GM23248 (cell line): Measurements from ENCODE around the gene ARMH3. TPM values are rescaled to one million over a fixed set of nuclear protein-coding genes. Genes with fewer than 3 reads are reported as not detected.

ENCODE experiments used
- DNase-seq: peaks from one replicate; pipeline ENCODE4 v3.0.0-alpha.2; 2015
- H2AFZ ChIP-seq: fragments of 200-600 bp; sonication (generic); 2 replicates; pipeline ENCODE4 v1.6.1; 2016; ENCODE audit warnings: antibody characterized with exemption
- H3F3A ChIP-seq: fragments of 200-600 bp; sonication (generic); 2 replicates; pipeline ENCODE4 v1.6.1; 2016; ENCODE audit warnings: mild to moderate bottlenecking, antibody characterized with exemption, mixed run types; ENCODE audit not compliant: insufficient read depth
- H3K27ac ChIP-seq: fragments of 200-600 bp; sonication (generic); 2 replicates; pipeline ENCODE4 v1.5.1; 2016; ENCODE audit warnings: mild to moderate bottlenecking
- H3K27me3 ChIP-seq: fragments of 200-600 bp; sonication (generic); replicated peaks from 2 replicates; pipeline ENCODE4 v1.6.1; 2016; ENCODE audit warnings: mild to moderate bottlenecking; ENCODE audit not compliant: insufficient read depth
- H3K36me3 ChIP-seq: fragments of 200-600 bp; sonication (generic); 2 replicates; pipeline ENCODE4 v1.6.1; 2016; ENCODE audit warnings: low read depth, mild to moderate bottlenecking
- H3K4me1 ChIP-seq: fragments of 200-600 bp; sonication (generic); 2 replicates; pipeline ENCODE4 v1.6.1; 2016; ENCODE audit warnings: mild to moderate bottlenecking; ENCODE audit not compliant: insufficient read depth
- H3K4me2 ChIP-seq: fragments of 200-600 bp; sonication (generic); one replicate; pipeline ENCODE4 v1.6.1; 2016; ENCODE audit warnings: mild to moderate bottlenecking; ENCODE audit not compliant: unreplicated experiment
- H3K4me3 ChIP-seq: fragments of 200-600 bp; sonication (generic); 2 replicates; pipeline ENCODE4 v1.5.1; 2016; ENCODE audit warnings: mild to moderate bottlenecking
- H3K79me2 ChIP-seq: fragments of 200-600 bp; sonication (generic); 2 replicates; pipeline ENCODE4 v1.6.1; 2016; ENCODE audit warnings: mild to moderate bottlenecking; ENCODE audit not compliant: insufficient read depth
- H3K9ac ChIP-seq: fragments of 200-600 bp; sonication (generic); 2 replicates; pipeline ENCODE4 v1.6.1; 2016; ENCODE audit warnings: mild to moderate bottlenecking
- H3K9me2 ChIP-seq: fragments of 200-600 bp; sonication (generic); 2 replicates; pipeline ENCODE4 v1.6.1; 2016; ENCODE audit warnings: mixed run types, mild to moderate bottlenecking, moderate library complexity; ENCODE audit not compliant: insufficient read depth
- H3K9me3 ChIP-seq: fragments of 200-600 bp; sonication (generic); one replicate; pipeline ENCODE4 v1.6.1; 2017; ENCODE audit warnings: low read depth
- H4K20me1 ChIP-seq: fragments of 200-600 bp; sonication (generic); 2 replicates; pipeline ENCODE4 v1.6.0; 2016; ENCODE audit not compliant: insufficient read depth
- EZH2 ChIP-seq: fragments of 200-600 bp; sonication (generic); IDR thresholded peaks from 2 replicates; pipeline ENCODE4 v1.6.1; 2018; ENCODE audit warnings: antibody characterized with exemption, mild to moderate bottlenecking; ENCODE audit not compliant: insufficient read depth, poor library complexity, severe bottlenecking
- EZH2phosphoT487 ChIP-seq: fragments of 200-600 bp; sonication (generic); IDR thresholded peaks from 2 replicates; pipeline ENCODE4 v1.6.1; 2018; ENCODE audit warnings: antibody characterized with exemption, moderate library complexity, mild to moderate bottlenecking, low read depth; ENCODE audit not compliant: insufficient read depth
- WGBS, 2 experiments: methylation state at CpG; one replicate each; pipeline ENCODE4 v1.1.6; 2015 to 2017; ENCODE audit warnings: low lambda C conversion rate in 2 of 2, low coverage in 1 of 2; ENCODE audit errors: missing lambda C conversion rate in 2 of 2; 5-methylcytosine and 5-hydroxymethylcytosine counted together
- in situ Hi-C: fragments of 300-500 bp; cut with MboI; formaldehyde crosslinking; loops from 2 replicates; pipeline ENCODE4 v1.15.0; 2020
- polyA plus RNA-seq: library from polyadenylated mRNA; unstranded; fragments of >200 nt; fragmentation: Nextera tagmentation; extraction: Ambion mirVana; gene quantifications from 2 replicates; pipeline ENCODE4 v1.2.1, GENCODE V29; 2016
- total RNA-seq: library from RNA; depleted of rRNA; stranded (reverse); fragments of >200 nt; shearing (Covaris generic); gene quantifications from 2 replicates; pipeline ENCODE4 v1.2.3, GENCODE V29; 2014

Gene ARMH3
- total and polyA plus RNA-seq, 2 experiments from 2014 or later = 9.0 to 9.5 TPM

GRCh38 chr10:101895781-101896180 is 160.2 kb downstream of the ARMH3 start:
- Histone ChIP-seq H3K4me1 (no peaks in the 10 kb centered on the region), H3F3A (peaks cover 11% of the 10 kb centered on the region; the same call in 1 of the 2 replicates), H3K9me2 (no peaks in the 10 kb centered on the region), H3K9ac (no peak overlapping the region), H3K4me2 (no peak overlapping the region), H3K79me2 (no peaks in the 10 kb centered on the region; the same call in 1 of the 2 replicates), H3K27me3 (no peaks in the 10 kb centered on the region), H2AFZ (no peak overlapping the region), H3K9me3 (no peaks in the 10 kb centered on the region), H3K36me3 (no peaks in the 10 kb centered on the region), H4K20me1 (no peaks in the 10 kb centered on the region; the same call in 1 of the 2 replicates), H3K4me3 (no peak overlapping the region), H3K27ac (no peak overlapping the region)
- 96% methylated on average over 4 of the region's 4 CpGs for WGBS, 2 experiments
- no peak for DNase-seq
- no peak for TF ChIP-seq EZH2
- no peak for TF ChIP-seq EZH2phosphoT487
- in situ Hi-C loops = no loop called here

- Histone ChIP-seq H2AFZ (no peak overlapping the region), H3K9ac (no peak overlapping the region), H3K9me3 (no peaks in the 10 kb centered on the region), H3K4me1 (no peaks in the 10 kb centered on the region), H4K20me1 (no peaks in the 10 kb centered on the region; the same call in 1 of the 2 replicates), H3K9me2 (no peaks in the 10 kb centered on the region), H3K4me2 (no peak overlapping the region), H3K27me3 (no peaks in the 10 kb centered on the region), H3K79me2 (no peaks in the 10 kb centered on the region; the same call in 1 of the 2 replicates), H3K36me3 (no peaks in the 10 kb centered on the region), H3F3A (peaks cover 11% of the 10 kb centered on the region; the same call in 1 of the 2 replicates), H3K27ac (no peak overlapping the region), H3K4me3 (no peak overlapping the region)
- in situ Hi-C loops = no loop called here
- no peak for DNase-seq
- WGBS, 2 experiments = 95 to 100% methylated on average over 3 of the region's 3 CpGs
- TF ChIP-seq EZH2phosphoT487 = no peak
Measured at GRCh38 chr10:101894742-101895141, 161.2 kb downstream of the ARMH3 start.

GRCh38 chr10:101894266-101894665 is 161.7 kb downstream of the ARMH3 start:
- Histone ChIP-seq H3K79me2 (no peaks in the 10 kb centered on the region; the same call in 1 of the 2 replicates), H3F3A (peaks cover 11% of the 10 kb centered on the region; the same call in 1 of the 2 replicates), H4K20me1 (no peaks in the 10 kb centered on the region; the same call in 1 of the 2 replicates), H3K27ac (no peak overlapping the region), H3K9ac (no peak overlapping the region), H3K27me3 (no peaks in the 10 kb centered on the region), H3K4me3 (no peak overlapping the region), H3K9me3 (no peaks in the 10 kb centered on the region), H3K4me1 (no peaks in the 10 kb centered on the region), H3K9me2 (no peaks in the 10 kb centered on the region), H3K4me2 (no peak overlapping the region), H2AFZ (no peak overlapping the region), H3K36me3 (no peaks in the 10 kb centered on the region)
- DNase-seq = no peak
- in situ Hi-C loops = no loop called here
- WGBS, 2 experiments = 88 to 92% methylated on average over 6 of the region's 6 CpGs
- no peak for TF ChIP-seq EZH2phosphoT487
- TF ChIP-seq EZH2 = no peak

GRCh38 chr10:101893510-101894120 is 162.4 kb downstream of the ARMH3 start:
- Histone ChIP-seq H3K36me3 (no peaks in the 10 kb centered on the region), H3K9me3 (no peaks in the 10 kb centered on the region), H2AFZ (no peak overlapping the region), H3K4me2 (no peak overlapping the region), H3K9me2 (no peaks in the 10 kb centered on the region), H3K27ac (no peak overlapping the region), H3K4me1 (no peaks in the 10 kb centered on the region), H3K27me3 (no peaks in the 10 kb centered on the region), H3F3A (peaks cover 11% of the 10 kb centered on the region; the same call in 1 of the 2 replicates), H4K20me1 (no peaks in the 10 kb centered on the region; the same call in 1 of the 2 replicates), H3K79me2 (no peaks in the 10 kb centered on the region; the same call in 1 of the 2 replicates), H3K9ac (no peak overlapping the region), H3K4me3 (no peak overlapping the region)
- WGBS, 2 experiments = 78 to 81% methylated on average over 1 of the region's 1 CpG
- no peak for DNase-seq
- no peak for TF ChIP-seq EZH2
- TF ChIP-seq EZH2phosphoT487 = no peak
- in situ Hi-C loops = no loop called here
